ENCODE results near the gene CXCL13. TPM values are rescaled to one million over a fixed set of nuclear protein-coding genes. Genes with fewer than 3 reads are reported as not detected.
"Not testable (repeated sequence)": the region's sequence is repeated elsewhere in the genome, so short reads cannot be mapped to it uniquely, and the experiment has no call there.

The CXCL13 gene
- under 1 TPM; 0.26 to 0.28 TPM for total RNA-seq

GRCh38 chr4:77605210-77605902, at the start of gene CXCL13:
Gene CXCL13 (plus strand): TSS chr4:77605820. CDS start chr4:77605866, 46 bp downstream.
- H3K36me3 Mint-ChIP-seq (ENCODE audit: insufficient read depth in 2 of 2): no peaks in the 10 kb centered on the region

GRCh38 chr4:77560170-77560569, 45.5 kb upstream of the CXCL13 start:
- no peak for DNase-seq
- no peak overlapping the region for H3K27ac Mint-ChIP-seq
- H3K9me3 Mint-ChIP-seq: peaks cover 0 to 4% of the 10 kb centered on the region in 2 donors
- H3K4me3 Mint-ChIP-seq: no peak overlapping the region
- no peak for ATAC-seq (replicated peaks in 1 of 2)
- H3K4me1 Mint-ChIP-seq (ENCODE audit: low read depth): no peaks in the 10 kb centered on the region
- H3K27me3 Mint-ChIP-seq (ENCODE audit: low read depth): peaks cover 43% of the 10 kb centered on the region
- peaks cover 3 to 5% of the 10 kb centered on the region in 2 donors for H3K36me3 Mint-ChIP-seq (ENCODE audit: insufficient read depth in 2 of 2)

More at GRCh38 chr4:77605210-77605902, at the start of gene CXCL13:
- ATAC-seq (replicated peaks in 1 of 2) (no peak), DNase-seq (no peak)
- peaks cover 7% of the 10 kb centered on the region for H3K27me3 Mint-ChIP-seq (ENCODE audit: low read depth)
- H3K27ac Mint-ChIP-seq: no peak within 1 kb of the TSS
- no peak within 1 kb of the TSS for H3K4me3 Mint-ChIP-seq
- no peaks in the 10 kb centered on the region for H3K9me3 Mint-ChIP-seq
- H3K4me1 Mint-ChIP-seq (ENCODE audit: low read depth): peaks cover 20% of the 10 kb centered on the region

- ATAC-seq (replicated peaks in 1 of 2); H3K4me3 Mint-ChIP-seq: not testable (repeated sequence)
Observed at GRCh38 chr4:77561720-77562119, 43.9 kb upstream of the CXCL13 start.

GRCh38 chr4:77564231-77564630, 41.4 kb upstream of the CXCL13 start:
- no peaks in the 10 kb centered on the region for H3K4me1 Mint-ChIP-seq (ENCODE audit: low read depth)
- ATAC-seq (replicated peaks in 1 of 2): no peak
- H3K9me3 Mint-ChIP-seq: peaks cover 4 to 14% of the 10 kb centered on the region in 2 donors
- no peak for DNase-seq
- peaks cover 50% of the 10 kb centered on the region for H3K27me3 Mint-ChIP-seq (ENCODE audit: low read depth)
- H3K27ac Mint-ChIP-seq: no peak overlapping the region
- H3K36me3 Mint-ChIP-seq (ENCODE audit: insufficient read depth in 2 of 2): peaks cover 2 to 6% of the 10 kb centered on the region in 2 donors
- H3K4me3 Mint-ChIP-seq: no peak overlapping the region

More at GRCh38 chr4:77561720-77562119, 43.9 kb upstream of the CXCL13 start:
- not testable (repeated sequence) for H3K36me3 Mint-ChIP-seq (ENCODE audit: insufficient read depth in 2 of 2); DNase-seq; H3K9me3 Mint-ChIP-seq; H3K27ac Mint-ChIP-seq; H3K4me1 Mint-ChIP-seq (ENCODE audit: low read depth)
- peaks cover 36% of the 10 kb centered on the region for H3K27me3 Mint-ChIP-seq (ENCODE audit: low read depth)

- Mint-ChIP-seq H3K9me3 (peaks cover 7 to 20% of the 10 kb centered on the region in 2 donors), H3K4me3 (no peak overlapping the region), H3K27me3 (ENCODE audit: low read depth) (peaks cover 60% of the 10 kb centered on the region), H3K4me1 (ENCODE audit: low read depth) (no peaks in the 10 kb centered on the region), H3K36me3 (ENCODE audit: insufficient read depth in 2 of 2) (peaks cover 4 to 16% of the 10 kb centered on the region in 2 donors), H3K27ac (no peak overlapping the region)
- no peak for ATAC-seq (replicated peaks in 1 of 2)
- no peak for DNase-seq
Observed at GRCh38 chr4:77566148-77566547, 39.5 kb upstream of the CXCL13 start.

GRCh38 chr4:77567549-77567948, 38.1 kb upstream of the CXCL13 start:
- Mint-ChIP-seq H3K4me1 (ENCODE audit: low read depth) (no peaks in the 10 kb centered on the region), H3K27ac (no peak overlapping the region), H3K27me3 (ENCODE audit: low read depth) (peaks cover 64% of the 10 kb centered on the region), H3K9me3 (peaks cover 9 to 22% of the 10 kb centered on the region in 2 donors), H3K36me3 (ENCODE audit: insufficient read depth in 2 of 2) (peaks cover 4 to 16% of the 10 kb centered on the region in 2 donors), H3K4me3 (no peak overlapping the region)
- DNase-seq: no peak
- ATAC-seq (replicated peaks in 1 of 2): no peak

GRCh38 chr4:77570508-77571214, 35.0 kb upstream of the CXCL13 start:
- H3K27ac Mint-ChIP-seq; ATAC-seq (replicated peaks in 1 of 2); H3K4me1 Mint-ChIP-seq (ENCODE audit: low read depth); DNase-seq; H3K4me3 Mint-ChIP-seq: not testable (repeated sequence)
- peaks cover 11 to 25% of the 10 kb centered on the region in 2 donors for H3K9me3 Mint-ChIP-seq
- peaks cover 46% of the 10 kb centered on the region for H3K27me3 Mint-ChIP-seq (ENCODE audit: low read depth)
- H3K36me3 Mint-ChIP-seq (ENCODE audit: insufficient read depth in 2 of 2): peaks cover 4 to 18% of the 10 kb centered on the region in 2 donors

- no peak overlapping the region for H3K4me3 Mint-ChIP-seq
- peaks cover 4 to 6% of the 10 kb centered on the region in 2 donors for H3K9me3 Mint-ChIP-seq
Observed at GRCh38 chr4:77576351-77576750, 29.3 kb upstream of the CXCL13 start.

GRCh38 chr4:77578145-77578544, 27.5 kb upstream of the CXCL13 start:
- Mint-ChIP-seq H3K27ac (no peak overlapping the region), H3K9me3 (peaks cover 0 to 1% of the 10 kb centered on the region in 2 donors)
- DNase-seq: no peak

More at GRCh38 chr4:77576351-77576750, 29.3 kb upstream of the CXCL13 start:
- Mint-ChIP-seq H3K27me3 (ENCODE audit: low read depth) (peaks cover 36% of the 10 kb centered on the region), H3K27ac (no peak overlapping the region), H3K36me3 (ENCODE audit: insufficient read depth in 2 of 2) (peaks cover 0 to 6% of the 10 kb centered on the region in 2 donors), H3K4me1 (ENCODE audit: low read depth) (peaks cover 24% of the 10 kb centered on the region)
- no peak for DNase-seq
- no peak for ATAC-seq (replicated peaks in 1 of 2)

GRCh38 chr4:77579406-77580076, 26.1 kb upstream of the CXCL13 start:
- peaks cover 33% of the 10 kb centered on the region for H3K27me3 Mint-ChIP-seq (ENCODE audit: low read depth)
- DNase-seq: no peak
- peaks cover 1 to 7% of the 10 kb centered on the region in 2 donors for H3K9me3 Mint-ChIP-seq
- peaks cover 50% of the 10 kb centered on the region for H3K4me1 Mint-ChIP-seq (ENCODE audit: low read depth)
- ATAC-seq (replicated peaks in 1 of 2): peak; percentile 65 to 66
- H3K36me3 Mint-ChIP-seq (ENCODE audit: insufficient read depth in 2 of 2): peaks cover 5 to 12% of the 10 kb centered on the region in 2 donors
- H3K4me3 Mint-ChIP-seq: no peak overlapping the region
- H3K27ac Mint-ChIP-seq: no peak overlapping the region

More at GRCh38 chr4:77578145-77578544, 27.5 kb upstream of the CXCL13 start:
- peaks cover 27% of the 10 kb centered on the region for H3K27me3 Mint-ChIP-seq (ENCODE audit: low read depth)
- H3K36me3 Mint-ChIP-seq (ENCODE audit: insufficient read depth in 2 of 2): peaks cover 0 to 7% of the 10 kb centered on the region in 2 donors
- peaks cover 39% of the 10 kb centered on the region for H3K4me1 Mint-ChIP-seq (ENCODE audit: low read depth)
- no peak for ATAC-seq (replicated peaks in 1 of 2)
- no peak overlapping the region for H3K4me3 Mint-ChIP-seq

GRCh38 chr4:77581724-77582123, 23.9 kb upstream of the CXCL13 start:
- Mint-ChIP-seq H3K36me3 (ENCODE audit: insufficient read depth in 2 of 2) (peaks cover 5 to 12% of the 10 kb centered on the region in 2 donors), H3K27me3 (ENCODE audit: low read depth) (peaks cover 33% of the 10 kb centered on the region), H3K27ac (peak overlapping the region; percentile 68), H3K9me3 (peaks cover 1 to 7% of the 10 kb centered on the region in 2 donors), H3K4me1 (ENCODE audit: low read depth) (peaks cover 69% of the 10 kb centered on the region), H3K4me3 (peak overlapping the region; percentile 61 to 85)
- ATAC-seq (replicated peaks in 1 of 2) (peak; percentile 71 to 78), DNase-seq (no peak)

- DNase-seq: no peak
Observed at GRCh38 chr4:77582156-77582555, 23.5 kb upstream of the CXCL13 start.

GRCh38 chr4:77582711-77583110, 22.9 kb upstream of the CXCL13 start:
- Mint-ChIP-seq H3K4me1 (ENCODE audit: low read depth) (peaks cover 78% of the 10 kb centered on the region), H3K27ac (no peak overlapping the region), H3K27me3 (ENCODE audit: low read depth) (peaks cover 24% of the 10 kb centered on the region), H3K36me3 (ENCODE audit: insufficient read depth in 2 of 2) (peaks cover 5 to 10% of the 10 kb centered on the region in 2 donors), H3K9me3 (peaks cover 1 to 7% of the 10 kb centered on the region in 2 donors), H3K4me3 (no peak overlapping the region)
- DNase-seq (no peak), ATAC-seq (replicated peaks in 1 of 2) (no peak)

More at GRCh38 chr4:77582156-77582555, 23.5 kb upstream of the CXCL13 start:
- H3K9me3 Mint-ChIP-seq: peaks cover 1 to 7% of the 10 kb centered on the region in 2 donors
- peak overlapping the region in 1 of 2 donors; percentile 85 for H3K4me3 Mint-ChIP-seq
- no peak overlapping the region for H3K27ac Mint-ChIP-seq
- peaks cover 73% of the 10 kb centered on the region for H3K4me1 Mint-ChIP-seq (ENCODE audit: low read depth)
- H3K36me3 Mint-ChIP-seq (ENCODE audit: insufficient read depth in 2 of 2): peaks cover 5 to 12% of the 10 kb centered on the region in 2 donors
- H3K27me3 Mint-ChIP-seq (ENCODE audit: low read depth): peaks cover 30% of the 10 kb centered on the region
- no peak for ATAC-seq (replicated peaks in 1 of 2)
